HL-60 (cell line): ENCODE measurements around the gene ZNF860.

Source experiments
- DNase-seq, 2 experiments: peaks; one replicate each; pipeline ENCODE4 v3.0.0-alpha.2; 2010 to 2020; ENCODE audit warnings: low read depth in 1 of 2, low spot score in 1 of 2
- H3K27ac ChIP-seq: fragments of 250-450 bp; sonication (Bioruptor Pico); replicated peaks from 2 replicates; pipeline ENCODE4 v1.5.1; 2020; ENCODE audit warnings: mild to moderate bottlenecking, moderate library complexity
- H3K27me3 ChIP-seq: fragments of 250-450 bp; sonication (Bioruptor Pico); 2 replicates; pipeline ENCODE4 v1.5.1; 2021; ENCODE audit warnings: mild to moderate bottlenecking, moderate library complexity; ENCODE audit not compliant: insufficient read depth, poor library complexity, severe bottlenecking
- H3K4me3 ChIP-seq: replicated peaks from 2 replicates; pipeline ENCODE4 v1.5.1; 2011; ENCODE audit warnings: mild to moderate bottlenecking, control low read depth, low read length; ENCODE audit not compliant: insufficient read depth
- GABPA ChIP-seq: IDR thresholded peaks from 2 replicates; pipeline ENCODE4 v1.6.1; 2012; ENCODE audit warnings: low read depth
- POLR2AphosphoS5 ChIP-seq: IDR thresholded peaks from 2 replicates; pipeline ENCODE4 v1.6.1; 2012; ENCODE audit warnings: low read depth
- SPI1 ChIP-seq: IDR thresholded peaks from 2 replicates; pipeline ENCODE4 v1.6.1; 2012; ENCODE audit warnings: low read depth, mild to moderate bottlenecking, borderline replicate concordance
- TF ChIP-seq, protein P1 (sequence below): IDR thresholded peaks from 2 replicates; pipeline ENCODE4 v1.6.1; 2012; ENCODE audit warnings: low read depth; ENCODE audit not compliant: insufficient replicate concordance
- TF ChIP-seq, protein P2 (sequence below): IDR thresholded peaks from one replicate; pipeline ENCODE4 v1.5.1; 2011; ENCODE audit warnings: low read length, control low read depth, inconsistent platforms; ENCODE audit not compliant: insufficient read depth

The ZNF860 gene

DNA sequence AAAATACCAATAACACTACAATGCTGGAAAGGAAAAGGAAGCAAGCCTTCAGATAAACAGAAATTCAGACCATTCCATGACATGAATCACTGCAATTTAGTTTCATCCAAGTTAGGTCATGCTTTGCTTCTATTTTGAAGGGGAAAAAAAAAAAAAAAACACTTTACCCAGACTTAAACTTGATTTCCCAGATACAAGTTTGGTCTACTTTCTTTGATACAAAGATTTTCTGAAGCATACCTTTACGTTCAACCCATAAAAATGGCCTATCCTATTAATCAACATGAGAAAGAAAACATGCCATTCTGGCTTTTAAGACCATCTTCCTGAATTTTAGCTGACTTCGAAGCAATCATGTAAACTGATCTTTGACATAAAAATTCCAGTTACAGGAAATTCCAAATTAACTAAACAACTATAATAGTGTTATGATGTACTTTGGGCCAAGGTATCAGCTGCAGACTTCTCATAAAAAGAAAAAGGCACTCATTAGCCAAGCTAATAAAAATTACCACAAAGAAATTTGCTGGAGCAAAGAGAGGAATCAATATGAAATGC is 13.1 kb upstream of the ZNF860 start:
- no peak overlapping the region for H3K27ac ChIP-seq
- H3K27me3 ChIP-seq, result no peaks in the 10 kb centered on the region
- no peak for DNase-seq
- no peak for TF ChIP-seq POLR2AphosphoS5
- no peak for TF ChIP-seq SPI1
- TF ChIP-seq, protein P1, sequence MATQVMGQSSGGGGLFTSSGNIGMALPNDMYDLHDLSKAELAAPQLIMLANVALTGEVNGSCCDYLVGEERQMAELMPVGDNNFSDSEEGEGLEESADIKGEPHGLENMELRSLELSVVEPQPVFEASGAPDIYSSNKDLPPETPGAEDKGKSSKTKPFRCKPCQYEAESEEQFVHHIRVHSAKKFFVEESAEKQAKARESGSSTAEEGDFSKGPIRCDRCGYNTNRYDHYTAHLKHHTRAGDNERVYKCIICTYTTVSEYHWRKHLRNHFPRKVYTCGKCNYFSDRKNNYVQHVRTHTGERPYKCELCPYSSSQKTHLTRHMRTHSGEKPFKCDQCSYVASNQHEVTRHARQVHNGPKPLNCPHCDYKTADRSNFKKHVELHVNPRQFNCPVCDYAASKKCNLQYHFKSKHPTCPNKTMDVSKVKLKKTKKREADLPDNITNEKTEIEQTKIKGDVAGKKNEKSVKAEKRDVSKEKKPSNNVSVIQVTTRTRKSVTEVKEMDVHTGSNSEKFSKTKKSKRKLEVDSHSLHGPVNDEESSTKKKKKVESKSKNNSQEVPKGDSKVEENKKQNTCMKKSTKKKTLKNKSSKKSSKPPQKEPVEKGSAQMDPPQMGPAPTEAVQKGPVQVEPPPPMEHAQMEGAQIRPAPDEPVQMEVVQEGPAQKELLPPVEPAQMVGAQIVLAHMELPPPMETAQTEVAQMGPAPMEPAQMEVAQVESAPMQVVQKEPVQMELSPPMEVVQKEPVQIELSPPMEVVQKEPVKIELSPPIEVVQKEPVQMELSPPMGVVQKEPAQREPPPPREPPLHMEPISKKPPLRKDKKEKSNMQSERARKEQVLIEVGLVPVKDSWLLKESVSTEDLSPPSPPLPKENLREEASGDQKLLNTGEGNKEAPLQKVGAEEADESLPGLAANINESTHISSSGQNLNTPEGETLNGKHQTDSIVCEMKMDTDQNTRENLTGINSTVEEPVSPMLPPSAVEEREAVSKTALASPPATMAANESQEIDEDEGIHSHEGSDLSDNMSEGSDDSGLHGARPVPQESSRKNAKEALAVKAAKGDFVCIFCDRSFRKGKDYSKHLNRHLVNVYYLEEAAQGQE, result no peak
- no peak for TF ChIP-seq GABPA
- TF ChIP-seq, protein P2, sequence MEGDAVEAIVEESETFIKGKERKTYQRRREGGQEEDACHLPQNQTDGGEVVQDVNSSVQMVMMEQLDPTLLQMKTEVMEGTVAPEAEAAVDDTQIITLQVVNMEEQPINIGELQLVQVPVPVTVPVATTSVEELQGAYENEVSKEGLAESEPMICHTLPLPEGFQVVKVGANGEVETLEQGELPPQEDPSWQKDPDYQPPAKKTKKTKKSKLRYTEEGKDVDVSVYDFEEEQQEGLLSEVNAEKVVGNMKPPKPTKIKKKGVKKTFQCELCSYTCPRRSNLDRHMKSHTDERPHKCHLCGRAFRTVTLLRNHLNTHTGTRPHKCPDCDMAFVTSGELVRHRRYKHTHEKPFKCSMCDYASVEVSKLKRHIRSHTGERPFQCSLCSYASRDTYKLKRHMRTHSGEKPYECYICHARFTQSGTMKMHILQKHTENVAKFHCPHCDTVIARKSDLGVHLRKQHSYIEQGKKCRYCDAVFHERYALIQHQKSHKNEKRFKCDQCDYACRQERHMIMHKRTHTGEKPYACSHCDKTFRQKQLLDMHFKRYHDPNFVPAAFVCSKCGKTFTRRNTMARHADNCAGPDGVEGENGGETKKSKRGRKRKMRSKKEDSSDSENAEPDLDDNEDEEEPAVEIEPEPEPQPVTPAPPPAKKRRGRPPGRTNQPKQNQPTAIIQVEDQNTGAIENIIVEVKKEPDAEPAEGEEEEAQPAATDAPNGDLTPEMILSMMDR, result no peak
- H3K4me3 ChIP-seq, result no peak overlapping the region

DNA sequence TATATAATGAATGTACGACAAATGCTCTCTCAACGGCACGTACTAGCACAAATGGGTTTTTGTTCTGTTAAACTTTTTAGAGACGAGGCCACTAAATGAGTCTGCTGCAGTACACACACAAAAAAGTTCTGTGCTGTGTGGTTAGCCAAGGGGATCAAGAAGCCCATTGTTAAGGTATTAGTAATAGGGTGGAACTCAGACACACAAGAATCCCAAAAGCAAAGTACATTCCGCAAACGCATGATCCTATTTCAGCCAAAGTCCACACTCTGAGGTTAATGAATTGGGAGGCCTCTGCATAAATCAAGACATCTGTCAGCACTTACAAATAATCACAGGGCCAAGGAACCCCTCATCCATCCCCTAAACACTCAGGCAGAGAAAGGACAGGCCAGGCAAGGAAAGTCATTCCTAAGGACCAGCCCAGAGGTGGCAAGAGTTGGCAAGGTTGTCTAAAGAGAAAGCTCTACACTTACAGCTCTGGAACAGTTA is 12.6 kb upstream of the ZNF860 start:
- DNase-seq, result no peak
- H3K4me3 ChIP-seq, result no peak overlapping the region
- no peak overlapping the region for H3K27ac ChIP-seq
- H3K27me3 ChIP-seq, result no peaks in the 10 kb centered on the region
- TF ChIP-seq POLR2AphosphoS5 (no peak), GABPA (no peak), SPI1 (no peak)
- TF ChIP-seq, protein P2, result no peak
- TF ChIP-seq, protein P1, result no peak

DNA sequence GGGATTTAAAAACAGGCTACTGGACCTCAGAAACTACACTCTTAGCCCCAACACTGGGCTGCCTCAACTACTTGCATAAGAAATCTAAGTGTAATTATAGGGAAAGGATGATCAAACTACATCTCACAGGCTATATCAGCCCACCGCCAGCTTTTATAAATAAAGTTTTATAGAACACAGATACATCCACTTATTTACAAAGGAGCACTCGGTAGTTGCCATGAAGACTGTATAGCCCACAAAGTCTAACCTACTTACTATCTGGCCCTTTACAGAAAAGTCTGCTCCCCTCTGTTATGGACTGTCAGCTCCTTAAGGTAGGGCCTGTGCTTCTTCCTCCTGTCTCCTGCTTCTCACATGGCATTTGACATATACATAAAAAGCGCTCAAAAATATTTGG is 9.9 kb upstream of the ZNF860 start:
- Histone ChIP-seq H3K4me3 (no peak overlapping the region), H3K27ac (no peak overlapping the region), H3K27me3 (no peaks in the 10 kb centered on the region)
- no peak for DNase-seq
- TF ChIP-seq POLR2AphosphoS5 (no peak), GABPA (no peak), SPI1 (no peak)
- TF ChIP-seq, protein P1, result no peak
- TF ChIP-seq, protein P2, result no peak
